Measurements from ENCODE around the gene NECTIN1. TPM values are rescaled to one million over a fixed set of nuclear protein-coding genes. Genes with fewer than 3 reads are reported as not detected.

Gene NECTIN1
- total and polyA plus RNA-seq, 2 of the 13 experiments (the other 11 are each of a cell fraction or from before 2014, with no cell fraction given), result 3.9 to 7.3 TPM

DNA sequence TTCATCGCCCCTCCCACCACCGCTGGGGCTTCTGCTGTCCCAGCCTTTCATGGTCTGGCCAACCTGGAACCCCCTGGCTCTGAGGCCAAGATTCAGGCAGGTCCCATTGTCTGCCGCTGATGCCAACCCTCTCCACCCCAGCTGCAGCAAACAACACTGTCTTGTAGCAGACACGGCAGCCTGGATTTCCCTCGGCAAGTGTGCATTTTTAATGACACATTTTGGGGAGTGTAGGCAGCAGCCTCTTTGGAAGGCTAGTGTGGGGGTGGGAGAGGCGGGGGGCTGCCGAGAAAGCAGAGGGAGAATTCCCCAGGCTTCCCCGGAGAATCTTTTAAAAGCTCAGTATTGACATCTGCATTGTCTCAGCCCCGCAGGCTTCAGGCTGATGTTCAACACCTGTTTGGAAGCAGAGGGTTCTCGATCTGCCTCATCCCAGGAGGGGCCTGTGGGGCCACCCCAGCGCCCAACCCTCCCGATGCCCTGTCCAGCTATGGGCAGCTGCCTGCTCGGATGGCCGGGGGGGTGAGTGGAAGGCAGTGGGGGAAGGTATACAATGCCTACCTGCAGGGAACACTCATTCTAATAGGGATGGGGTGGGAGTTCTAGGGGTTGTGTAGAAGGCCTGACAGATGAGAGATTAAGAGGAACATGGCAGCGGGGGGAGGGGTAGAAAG lies 41.5 kb downstream of the NECTIN1 start:
- ChIA-PET CTCF (ENCODE audit: low intra/inter-chr PET ratio, low total read pairs) (no interaction called here), POLR2A (no interaction called here)
- H3K9ac ChIP-seq (ENCODE audit: insufficient read depth, low read depth, low read length), result no peak overlapping the region
- no peaks in the 10 kb centered on the region for H3K79me2 ChIP-seq (ENCODE audit: insufficient read depth, low read length)
- ATAC-seq, result no peak
- no peak for DNase-seq (ENCODE audit: low spot score)
- TF ChIP-seq NCOA1 (CRISPR knock-in tag; IDR thresholded peaks at IDR 0.05) (no peak), ZNF839 (CRISPR knock-in tag; IDR thresholded peaks at IDR 0.05; ENCODE audit: borderline replicate concordance) (no peak), MED8 (CRISPR knock-in tag; IDR thresholded peaks at IDR 0.05; ENCODE audit: insufficient replicate concordance) (no peak)
- no peak overlapping the region for H3K27ac ChIP-seq (ENCODE audit: extremely low read length, insufficient read depth, low read length)
- WGBS (ENCODE audit: low lambda C conversion rate), result 90% methylated on average over 12 of the region's 15 CpGs
- no peaks in the 10 kb centered on the region for H3K27me3 ChIP-seq (ENCODE audit: control insufficient read depth in 1 of 2, insufficient read depth in 2 of 2, low read length in 2 of 2)
- intact Hi-C loops (cut with micrococcal nuclease; ENCODE audit: unreplicated experiment), result no loop called here
- no peak overlapping the region for H3K4me2 ChIP-seq (ENCODE audit: low read depth, low read length)
- H3K4me1 ChIP-seq (ENCODE audit: insufficient read depth, low read length), result peaks cover 67% of the 10 kb centered on the region
- no peak overlapping the region for H3K4me3 ChIP-seq (replicated peaks in 1 of 3; ENCODE audit: insufficient read depth in 1 of 3, low read depth in 2 of 3, low read length in 3 of 3)
- in situ Hi-C loops (cut with HindIII; ENCODE audit: extremely low pct_ligation_motif_present, low pct_unique_long_range_greater_than_20kb), result no loop called here
- H3K36me3 ChIP-seq (replicated peaks in 1 of 2; ENCODE audit: control insufficient read depth in 1 of 2, insufficient read depth in 2 of 2, low read length in 2 of 2), result no peaks in the 10 kb centered on the region
- no peaks in the 10 kb centered on the region for H4K20me1 ChIP-seq (ENCODE audit: insufficient read depth, low read length)
- H2AFZ ChIP-seq (ENCODE audit: low read length), result no peak overlapping the region
- H3K9me3 ChIP-seq (ENCODE audit: low read length), result no peaks in the 10 kb centered on the region
- no peak for FAIRE-seq
- BruUV-seq (replicated peaks), result no TSS peak

GRCh38 chr11:119686177-119686882 lies 42.7 kb downstream of the NECTIN1 start:
- Histone ChIP-seq H3K4me2 (ENCODE audit: low read depth, low read length) (no peak overlapping the region), H3K4me1 (ENCODE audit: insufficient read depth, low read length) (peaks cover 75% of the 10 kb centered on the region), H3K4me3 (replicated peaks in 1 of 3; ENCODE audit: insufficient read depth in 1 of 3, low read depth in 2 of 3, low read length in 3 of 3) (no peak overlapping the region), H3K36me3 (replicated peaks in 1 of 2; ENCODE audit: control insufficient read depth in 1 of 2, insufficient read depth in 2 of 2, low read length in 2 of 2) (no peaks in the 10 kb centered on the region), H3K9me3 (ENCODE audit: low read length) (no peaks in the 10 kb centered on the region), H2AFZ (ENCODE audit: low read length) (no peak overlapping the region), H3K27ac (ENCODE audit: extremely low read length, insufficient read depth, low read length) (no peak overlapping the region), H3K79me2 (ENCODE audit: insufficient read depth, low read length) (no peaks in the 10 kb centered on the region), H3K9ac (ENCODE audit: insufficient read depth, low read depth, low read length) (no peak overlapping the region), H3K27me3 (ENCODE audit: control insufficient read depth in 1 of 2, insufficient read depth in 2 of 2, low read length in 2 of 2) (no peaks in the 10 kb centered on the region), H4K20me1 (ENCODE audit: insufficient read depth, low read length) (no peaks in the 10 kb centered on the region)
- ChIA-PET CTCF (ENCODE audit: low intra/inter-chr PET ratio, low total read pairs) (no interaction called here), POLR2A (interaction anchor here (1.2 kb wide), 1 partner anchor 13 kb away, joined by 4 read pairs; no protein-coding TSS in a partner anchor)
- intact Hi-C loops (cut with micrococcal nuclease; ENCODE audit: unreplicated experiment) (no loop called here), in situ Hi-C loops (cut with HindIII; ENCODE audit: extremely low pct_ligation_motif_present, low pct_unique_long_range_greater_than_20kb) (no loop called here)
- no TSS peak for BruUV-seq (replicated peaks)
- 86% methylated on average over 19 of the region's 19 CpGs for WGBS (ENCODE audit: low lambda C conversion rate)
- FAIRE-seq (no peak), ATAC-seq (no peak), DNase-seq (ENCODE audit: low spot score) (no peak)
- TF ChIP-seq ZNF646 (CRISPR knock-in tag; IDR thresholded peaks at IDR 0.05) (no peak), TBX3 (IDR thresholded peaks at IDR 0.05; ENCODE audit: borderline replicate concordance) (no peak), ZNF766 (CRISPR knock-in tag; IDR thresholded peaks at IDR 0.05; ENCODE audit: borderline replicate concordance) (no peak), AGO1 (IDR thresholded peaks at IDR 0.05; ENCODE audit: low read depth, low read length, poor library complexity, severe bottlenecking) (no peak), ZNF160 (CRISPR knock-in tag; IDR thresholded peaks at IDR 0.05) (no peak), ZNF724P (CRISPR knock-in tag; IDR thresholded peaks at IDR 0.05; ENCODE audit: borderline replicate concordance) (no peak)

Data from HepG2 (cell line).